Measurements from ENCODE around the gene SYK.
A peak's percentile ranks its signal among the peaks of the same experiment; 100 is the strongest.
"Not testable (repeated sequence)": the region's sequence is repeated elsewhere in the genome, so short reads cannot be mapped to it uniquely, and the experiment has no call there.

Gene SYK

GRCh38 chr9:90801241-90801972 is at the start of gene SYK:
Gene SYK (plus strand): TSS chr9:90801819. CDS start chr9:90843899, 42,080 bp downstream.
- DNase-seq: no peak

GRCh38 chr9:90755514-90756371 is 45.9 kb upstream of the SYK start:
- DNase-seq: peak; percentile 81

GRCh38 chr9:90760577-90760976 is 41.0 kb upstream of the SYK start:
- not testable (repeated sequence) for DNase-seq

GRCh38 chr9:90766731-90767130 is 34.9 kb upstream of the SYK start:
- no peak for DNase-seq

- no peak for DNase-seq
Measured at GRCh38 chr9:90767523-90768100, 34.0 kb upstream of the SYK start.

GRCh38 chr9:90770182-90770738 is 31.4 kb upstream of the SYK start:
- no peak for DNase-seq

- no peak for DNase-seq
Measured at GRCh38 chr9:90770927-90771326, 30.7 kb upstream of the SYK start.

- DNase-seq: no peak
Measured at GRCh38 chr9:90772386-90772785, 29.2 kb upstream of the SYK start.

GRCh38 chr9:90773617-90774016 is 28.0 kb upstream of the SYK start:
- no peak for DNase-seq

GRCh38 chr9:90774071-90774470 is 27.5 kb upstream of the SYK start:
- no peak for DNase-seq

GRCh38 chr9:90774682-90775081 is 26.9 kb upstream of the SYK start:
- no peak for DNase-seq

GRCh38 chr9:90775657-90776056 is 26.0 kb upstream of the SYK start:
- DNase-seq: no peak

- no peak for DNase-seq
Measured at GRCh38 chr9:90778746-90779145, 22.9 kb upstream of the SYK start.

GRCh38 chr9:90783552-90783951 is 18.1 kb upstream of the SYK start:
- no peak for DNase-seq

- no peak for DNase-seq
Measured at GRCh38 chr9:90783964-90784363, 17.7 kb upstream of the SYK start.

- no peak for DNase-seq
Measured at GRCh38 chr9:90787771-90788460, 13.7 kb upstream of the SYK start.

GRCh38 chr9:90788527-90788926 is 13.1 kb upstream of the SYK start:
- not testable (repeated sequence) for DNase-seq

- no peak for DNase-seq
Measured at GRCh38 chr9:90789408-90789807, 12.2 kb upstream of the SYK start.

- DNase-seq: no peak
Measured at GRCh38 chr9:90789862-90790261, 11.8 kb upstream of the SYK start.

- DNase-seq: not testable (repeated sequence)
Measured at GRCh38 chr9:90793024-90793423, 8.6 kb upstream of the SYK start.

- DNase-seq: no peak
Measured at GRCh38 chr9:90793729-90794128, 7.9 kb upstream of the SYK start.

GRCh38 chr9:90795084-90795483 is 6.5 kb upstream of the SYK start:
- no peak for DNase-seq

- no peak for DNase-seq
Measured at GRCh38 chr9:90795871-90796317, 5.7 kb upstream of the SYK start.
